Superior temporal gyrus (tissue), 1 donor: ENCODE results near the gene GRAP2.

ENCODE experiments used
- DNase-seq: peaks from one replicate; pipeline ENCODE4 v3.0.0-alpha.2; 2016; ENCODE audit errors: extremely low spot score

GRAP2 gene

GRCh38 chr22:39965748-39966147 is 64.9 kb downstream of the GRAP2 start:
- DNase-seq = no peak

DNA sequence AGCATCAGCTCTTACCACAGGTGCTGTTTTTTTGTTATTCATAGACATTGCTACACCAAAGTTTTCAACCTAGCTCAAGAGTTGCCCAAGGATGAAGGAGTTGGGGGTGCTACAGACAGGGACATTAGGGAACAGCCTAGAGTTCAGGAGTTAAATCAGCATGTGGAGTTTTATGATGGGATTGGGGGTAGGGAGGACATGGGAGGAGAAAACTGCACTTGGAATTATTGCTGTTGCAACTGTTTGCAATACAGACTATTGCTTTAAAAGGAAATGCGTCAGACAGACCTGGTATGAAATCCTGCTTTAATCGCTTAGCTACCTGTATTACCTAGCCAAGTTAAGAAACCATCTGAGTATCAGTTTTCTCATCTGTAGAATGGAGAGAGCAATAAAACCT is 65.6 kb downstream of the GRAP2 start:
- DNase-seq = no peak

- no peak for DNase-seq
These were observed 66.4 kb downstream of the GRAP2 start for GRCh38 chr22:39967103-39967829.

GRCh38 chr22:39967996-39968972 is 67.4 kb downstream of the GRAP2 start:
- DNase-seq = no peak

DNA sequence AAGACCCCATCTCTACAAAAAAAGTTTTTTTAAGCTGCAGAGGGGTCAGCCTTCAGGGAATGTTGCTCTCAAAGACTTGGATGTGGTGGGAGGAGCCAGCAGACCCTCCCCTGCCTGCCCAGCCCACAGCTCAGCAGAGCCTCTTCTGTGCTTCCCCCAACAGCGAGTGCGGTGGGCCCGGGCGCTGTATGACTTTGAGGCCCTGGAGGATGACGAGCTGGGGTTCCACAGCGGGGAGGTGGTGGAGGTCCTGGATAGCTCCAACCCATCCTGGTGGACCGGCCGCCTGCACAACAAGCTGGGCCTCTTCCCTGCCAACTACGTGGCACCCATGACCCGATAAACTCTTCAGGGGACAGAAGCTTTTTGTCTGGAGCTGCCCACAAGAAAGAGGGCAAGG is 69.9 kb downstream of the GRAP2 start:
- DNase-seq = no peak

DNA sequence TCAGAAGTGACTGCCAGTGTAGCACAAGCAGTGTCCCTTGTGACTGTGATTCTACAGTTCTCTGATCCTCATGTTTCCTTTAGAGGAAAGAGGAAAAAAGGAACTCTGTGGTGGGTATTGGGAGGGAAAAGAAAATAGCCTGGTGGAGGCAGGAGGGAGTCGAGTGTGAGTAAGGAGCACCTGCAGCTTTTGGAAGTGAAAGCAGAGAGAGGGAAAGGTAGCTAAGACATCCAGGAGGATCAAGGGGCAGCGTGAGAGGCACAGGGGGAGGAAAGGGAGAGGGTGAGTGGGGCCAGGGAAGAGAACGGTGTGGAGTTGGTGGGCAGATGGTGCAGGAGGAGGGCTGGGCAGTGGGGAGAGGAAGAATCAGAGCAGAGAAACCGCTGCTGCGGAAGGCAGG is 71.8 kb downstream of the GRAP2 start:
- no peak for DNase-seq

DNA sequence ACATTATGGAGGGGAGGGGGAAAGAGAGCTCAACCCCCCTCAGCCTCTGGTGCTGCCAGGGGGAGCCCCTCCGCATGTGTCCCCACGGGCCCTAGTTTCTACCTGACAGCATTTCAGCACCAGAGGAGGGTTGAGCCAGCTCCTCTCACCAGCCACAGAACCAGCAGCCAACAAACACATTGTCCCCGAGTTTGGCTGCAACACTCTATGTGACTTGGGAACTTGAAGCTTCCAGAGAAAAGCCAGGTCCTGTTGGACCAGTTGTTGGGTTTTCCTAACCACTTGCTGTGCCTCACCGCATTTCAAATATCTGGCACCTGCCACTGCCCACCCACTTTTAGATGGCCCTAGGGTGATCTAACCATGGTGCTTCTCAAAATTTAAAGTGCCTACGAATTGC is 72.8 kb downstream of the GRAP2 start:
- no peak for DNase-seq

DNA sequence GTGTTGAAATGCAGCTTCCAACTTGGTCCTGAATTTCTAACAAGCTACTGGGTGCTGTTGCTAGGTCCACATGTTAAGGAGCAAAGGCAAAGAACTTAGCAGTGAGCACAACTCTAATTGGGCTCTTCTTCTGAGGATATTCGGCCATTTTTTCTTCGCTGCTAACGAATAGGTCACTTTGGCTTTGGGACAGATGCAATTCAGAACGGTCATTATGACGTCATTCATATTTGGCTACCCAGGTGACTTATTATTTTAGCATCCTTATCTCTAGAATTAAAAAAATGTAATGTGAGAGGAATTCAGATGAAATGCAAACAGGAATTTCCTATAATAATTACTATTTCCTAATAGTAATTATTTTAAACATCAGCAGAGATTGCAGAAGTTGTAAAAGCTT is 73.2 kb downstream of the GRAP2 start:
- no peak for DNase-seq

DNA sequence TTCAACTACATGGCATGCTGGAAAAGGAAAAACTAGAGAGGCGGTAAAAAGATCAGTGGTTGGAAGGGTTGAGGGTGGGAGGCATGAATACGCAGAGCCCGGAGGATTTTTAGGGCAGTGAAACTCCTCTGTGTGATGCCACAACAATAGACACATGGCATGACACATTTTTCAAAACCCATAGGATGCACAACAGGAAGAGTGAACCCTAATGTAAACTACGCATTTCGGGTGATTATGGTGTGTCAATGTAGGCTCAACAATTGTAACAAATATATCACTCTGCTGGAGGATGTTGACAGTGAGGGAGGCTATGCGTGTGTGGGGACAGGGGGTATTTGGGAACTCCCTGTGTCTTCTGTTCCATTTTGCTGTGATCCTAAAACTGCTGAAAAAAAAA is 78.2 kb downstream of the GRAP2 start:
- DNase-seq = no peak

DNA sequence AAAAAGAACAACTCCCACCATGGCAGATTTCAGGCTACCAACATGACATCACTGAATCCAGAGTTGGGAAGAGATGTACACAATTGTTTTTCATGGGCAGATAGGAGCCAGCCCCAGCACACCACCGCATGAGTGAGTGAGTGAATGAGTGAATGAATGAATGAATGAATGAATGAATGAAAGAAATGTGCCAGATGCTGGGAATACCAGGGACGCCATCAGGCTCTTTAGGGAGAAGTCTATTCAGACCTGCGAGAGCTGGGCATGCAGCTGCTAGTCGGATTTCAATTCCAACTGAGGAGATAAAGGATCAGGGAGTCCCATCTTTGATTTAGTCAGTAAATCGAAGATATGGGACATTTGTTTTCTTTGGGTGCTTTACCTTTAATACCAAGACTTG is 78.6 kb downstream of the GRAP2 start:
- no peak for DNase-seq

GRCh38 chr22:39980596-39980995 is 79.7 kb downstream of the GRAP2 start:
- DNase-seq = no peak

- DNase-seq = no peak
These were observed 82.5 kb downstream of the GRAP2 start for GRCh38 chr22:39983346-39983745.

- no peak for DNase-seq
These were observed 83.1 kb downstream of the GRAP2 start for GRCh38 chr22:39984006-39984405.

DNA sequence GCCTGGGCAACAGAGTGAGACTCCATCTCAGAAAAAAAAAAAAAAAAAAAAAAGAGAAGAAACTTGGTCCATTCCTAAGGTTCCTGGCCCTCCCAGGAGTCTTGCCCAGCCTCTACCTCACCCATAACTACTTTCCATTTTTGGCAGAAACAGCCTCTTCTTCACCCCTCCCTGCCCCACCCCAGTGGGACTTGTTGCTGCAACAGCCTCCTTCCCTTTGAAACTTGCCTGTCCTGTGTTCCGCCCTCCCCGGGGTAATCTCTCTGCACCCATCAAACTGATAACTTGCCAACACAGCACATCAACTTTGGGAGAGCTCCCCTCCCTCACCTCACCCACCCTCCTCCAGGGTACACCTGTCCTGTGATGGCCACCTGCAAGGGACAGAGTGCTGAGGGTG is 83.9 kb downstream of the GRAP2 start:
- no peak for DNase-seq

GRCh38 chr22:39985383-39986035 is 84.6 kb downstream of the GRAP2 start:
- no peak for DNase-seq

DNA sequence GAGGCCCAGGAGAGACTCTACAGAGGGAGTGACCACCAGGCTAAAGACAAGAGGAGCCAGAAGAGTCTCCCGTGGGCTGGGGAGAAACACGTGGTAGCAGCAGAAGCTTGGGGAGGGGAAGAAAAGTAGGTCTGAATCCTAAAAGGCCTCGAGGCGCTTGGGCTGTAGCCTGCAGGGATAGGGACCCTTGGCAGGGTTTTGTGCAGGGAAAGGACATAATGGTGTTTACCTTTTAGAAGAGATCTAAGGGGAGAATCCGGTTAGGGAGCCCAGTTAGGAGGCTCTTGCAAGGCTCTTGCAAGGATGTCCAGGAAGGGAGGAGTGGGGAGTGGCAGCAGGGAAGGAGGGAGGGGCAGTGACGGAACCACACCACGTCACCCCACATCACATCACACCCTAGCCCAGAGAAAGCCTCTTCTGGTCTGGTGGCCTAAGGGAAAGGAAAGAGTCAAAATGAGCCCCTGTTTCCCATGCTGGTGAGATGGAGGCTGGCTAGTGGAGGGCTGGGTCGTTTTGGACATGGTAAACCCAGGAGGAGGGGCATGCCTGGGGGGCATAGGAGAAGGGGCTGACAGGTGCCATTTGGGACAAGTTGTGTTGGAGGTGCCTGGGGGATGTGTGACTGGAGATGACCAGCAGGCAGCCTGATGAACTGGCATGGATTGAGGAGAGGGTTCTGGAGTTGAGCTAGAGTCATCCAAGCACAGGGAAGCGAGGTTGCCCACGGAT is 87.7 kb downstream of the GRAP2 start:
- DNase-seq = no peak

DNA sequence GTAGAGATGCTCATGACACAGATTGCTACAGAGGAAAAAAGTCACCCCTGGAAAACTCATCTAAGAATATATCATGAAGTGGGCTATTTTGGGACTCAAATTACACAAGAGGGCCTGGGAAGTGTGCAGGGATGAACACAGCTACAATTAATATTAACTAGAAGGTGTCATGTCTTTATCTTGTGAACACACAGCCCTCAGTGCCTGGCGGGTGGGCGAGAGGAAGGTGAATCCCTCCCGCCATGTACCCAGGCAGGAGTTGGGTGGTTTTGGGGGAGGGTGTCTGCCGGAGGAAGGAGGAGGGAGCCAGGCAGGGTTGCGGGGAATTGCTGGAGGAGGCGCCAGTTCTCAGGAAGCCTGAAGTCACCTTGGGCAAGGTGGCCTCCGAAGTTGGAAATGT is 88.7 kb downstream of the GRAP2 start:
- no peak for DNase-seq

- DNase-seq = no peak
These were observed 89.8 kb downstream of the GRAP2 start for GRCh38 chr22:39990686-39991085.

DNA sequence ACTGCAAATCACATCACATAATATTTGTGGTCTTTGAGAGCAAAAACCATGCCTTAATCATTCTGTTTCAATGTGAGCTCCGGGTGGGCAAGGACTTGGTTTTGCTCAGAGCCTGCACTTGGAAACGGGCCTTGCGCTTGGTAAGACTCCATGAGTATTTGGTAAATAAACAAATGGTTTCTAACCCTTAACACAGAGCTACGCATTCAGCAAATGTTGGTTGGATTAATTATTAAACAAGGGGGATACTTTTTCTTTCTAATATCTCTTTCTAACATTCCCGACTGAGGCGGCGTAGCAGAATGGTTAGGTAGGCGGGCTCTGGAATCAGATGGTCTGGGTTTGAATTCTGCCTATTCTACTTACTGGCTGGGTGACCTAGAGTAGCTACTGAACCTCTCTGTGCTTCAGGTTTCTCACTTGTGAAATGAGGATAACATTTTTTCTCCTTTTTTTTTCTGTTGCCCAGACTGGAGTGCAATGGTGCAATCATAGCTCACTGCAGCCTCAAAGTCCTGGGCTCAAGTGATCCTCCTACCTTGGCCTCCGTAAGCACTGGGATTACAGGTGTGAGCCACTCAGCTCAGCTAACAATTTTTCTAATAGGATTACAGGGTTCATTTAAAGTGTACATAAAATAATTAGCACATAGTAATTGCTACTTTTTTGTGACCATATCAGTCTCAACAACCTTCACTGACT is 90.4 kb downstream of the GRAP2 start:
- no peak for DNase-seq

DNA sequence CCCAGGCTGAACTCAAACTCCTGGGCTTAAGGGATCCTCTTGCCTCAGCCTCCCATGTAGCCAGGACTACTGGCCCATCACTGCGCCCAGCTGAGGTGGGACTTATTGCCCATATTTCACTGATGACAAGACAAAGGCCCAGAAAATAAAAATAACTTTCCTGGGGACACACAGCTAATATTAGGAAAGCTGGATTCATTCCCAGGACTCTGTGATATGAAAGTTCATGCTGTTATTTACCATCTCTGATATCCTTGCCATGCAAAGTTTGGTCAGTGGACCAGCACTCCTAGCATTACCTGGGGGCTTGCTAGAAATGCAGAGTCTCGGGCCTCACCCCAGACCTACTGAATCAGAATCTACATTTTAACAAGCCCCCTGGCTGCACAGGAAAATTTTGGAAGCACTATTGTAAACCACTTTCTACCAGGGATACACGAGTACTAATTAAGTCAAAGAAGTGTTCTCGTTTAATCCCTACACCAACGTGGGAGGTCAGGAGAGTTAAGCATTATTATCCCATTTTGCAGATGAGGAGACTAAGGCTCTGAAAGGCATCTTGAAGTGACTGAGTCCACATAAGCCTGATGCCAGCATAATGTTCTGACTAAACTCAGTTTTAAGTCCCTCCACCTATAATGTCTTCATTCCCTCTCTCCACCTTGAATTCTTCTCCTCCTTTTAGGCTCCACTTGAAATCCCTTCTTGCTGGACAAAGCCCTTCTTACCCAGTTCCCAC is 91.4 kb downstream of the GRAP2 start:
- DNase-seq = no peak
